B cell (primary cell): Measurements from ENCODE around the gene CNNM3.

ENCODE experiments used
- EZH2 ChIP-seq: IDR thresholded peaks from 2 replicates; pipeline ENCODE4 v1.6.1; 2012; ENCODE audit warnings: borderline replicate concordance, low read depth, mild to moderate bottlenecking, moderate library complexity, low read length; ENCODE audit not compliant: insufficient read depth, poor library complexity, severe bottlenecking
- TF ChIP-seq, protein P1 (sequence below): fragments of 200-600 bp; IDR thresholded peaks from one replicate; pipeline ENCODE4 v1.8.0; 2022; ENCODE audit warnings: antibody characterized with exemption, mild to moderate bottlenecking

DNA sequence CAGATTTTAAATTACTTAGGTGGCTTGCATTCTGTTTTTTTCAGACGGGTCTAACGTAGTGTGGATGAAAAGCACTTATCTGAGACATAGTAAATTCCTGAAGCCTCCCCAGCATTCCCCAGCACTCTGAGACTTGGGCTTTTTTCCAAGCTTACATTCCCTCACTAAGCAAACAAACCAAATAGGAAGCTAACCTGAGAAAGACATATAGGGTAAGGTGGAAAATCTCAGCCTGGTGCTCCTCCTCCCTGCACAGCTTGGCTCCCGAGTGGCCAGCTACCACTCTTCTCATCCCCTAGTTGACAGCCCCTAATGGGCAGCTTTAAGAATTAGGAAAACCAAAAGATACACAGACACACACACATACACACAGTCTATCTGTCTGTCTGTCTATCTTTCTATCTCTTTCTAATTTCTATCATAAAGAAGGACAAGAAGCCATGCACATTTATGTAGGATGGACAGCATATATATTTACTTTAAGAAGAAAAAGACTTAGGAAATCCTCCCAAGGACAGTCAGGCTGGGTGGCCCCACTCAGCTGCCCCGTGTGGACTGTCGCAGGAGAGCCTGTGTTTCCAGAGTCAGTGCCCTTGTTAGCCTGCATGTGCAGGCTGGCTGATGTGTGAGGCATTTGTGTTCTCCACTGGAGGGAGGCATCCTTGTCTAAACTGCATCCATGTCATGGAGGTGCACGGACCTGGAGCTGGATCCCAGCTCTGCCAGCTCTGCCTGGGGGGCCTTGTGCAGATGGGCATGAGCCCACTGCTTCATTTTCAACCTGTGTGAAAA is 8.2 kb downstream of the CNNM3 start:
- TF ChIP-seq, protein P1, sequence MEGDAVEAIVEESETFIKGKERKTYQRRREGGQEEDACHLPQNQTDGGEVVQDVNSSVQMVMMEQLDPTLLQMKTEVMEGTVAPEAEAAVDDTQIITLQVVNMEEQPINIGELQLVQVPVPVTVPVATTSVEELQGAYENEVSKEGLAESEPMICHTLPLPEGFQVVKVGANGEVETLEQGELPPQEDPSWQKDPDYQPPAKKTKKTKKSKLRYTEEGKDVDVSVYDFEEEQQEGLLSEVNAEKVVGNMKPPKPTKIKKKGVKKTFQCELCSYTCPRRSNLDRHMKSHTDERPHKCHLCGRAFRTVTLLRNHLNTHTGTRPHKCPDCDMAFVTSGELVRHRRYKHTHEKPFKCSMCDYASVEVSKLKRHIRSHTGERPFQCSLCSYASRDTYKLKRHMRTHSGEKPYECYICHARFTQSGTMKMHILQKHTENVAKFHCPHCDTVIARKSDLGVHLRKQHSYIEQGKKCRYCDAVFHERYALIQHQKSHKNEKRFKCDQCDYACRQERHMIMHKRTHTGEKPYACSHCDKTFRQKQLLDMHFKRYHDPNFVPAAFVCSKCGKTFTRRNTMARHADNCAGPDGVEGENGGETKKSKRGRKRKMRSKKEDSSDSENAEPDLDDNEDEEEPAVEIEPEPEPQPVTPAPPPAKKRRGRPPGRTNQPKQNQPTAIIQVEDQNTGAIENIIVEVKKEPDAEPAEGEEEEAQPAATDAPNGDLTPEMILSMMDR: no peak
- no peak for TF ChIP-seq EZH2
